K562 (cell line): ENCODE data around the gene RNU1-2. TPM values are rescaled to one million over a fixed set of nuclear protein-coding genes. Genes with fewer than 3 reads are reported as not detected.
"Not testable (repeated sequence)": the region's sequence is repeated elsewhere in the genome, so short reads cannot be mapped to it uniquely, and the experiment has no call there.

Experiments
- ATAC-seq: fragments of 200-7000 bp; cut with Tn5 transposase; 3 replicates; pipeline ENCODE4 v1.9.1; 2020; ENCODE audit warnings: moderate library complexity
- BruUV-seq: library from RNA; stranded (reverse); fragments of 400-500 nt; replicated peaks from 2 replicates; lab custom pipeline; 2021; lab: Mats Ljungman, UMichigan
- CTCF ChIA-PET: fragments of 300-600 bp; formaldehyde crosslinking; extraction: SDS; loops from one replicate; lab custom pipeline; 2021; ENCODE audit warnings: low intra/inter-chr PET ratio; lab: Yijun Ruan, JAX
- POLR2A ChIA-PET: fragments of 300-600, 350-650 bp; sonication (Branson Sonifier 250); formaldehyde crosslinking; extraction: SDS; loops from one replicate; lab custom pipeline; 2021; ENCODE audit warnings: antibody characterized with exemption, inconsistent platforms; lab: Yijun Ruan, JAX
- DNase-seq, 4 experiments: peaks; one replicate each; pipeline versions ENCODE4 v3.0.0 to v3.0.0-alpha.2; 2011 to 2018; ENCODE audit warnings: low spot score in 3 of 4, mixed read lengths in 3 of 4; ENCODE audit errors: extremely low read depth in 1 of 4
- FAIRE-seq: peaks from 2 replicates; lab custom pipeline; 2011; peaks lifted over from hg19 to GRCh38; lab: Jason Lieb, UNC
- H2AFZ ChIP-seq: 2 replicates; pipeline ENCODE4 v1.6.0; 2011; ENCODE audit warnings: low read depth, low read length, control low read depth, inconsistent platforms
- H3K27ac ChIP-seq: fragments of 200-600 bp; 3 replicates; pipeline ENCODE4 v1.8.0; 2011; ENCODE audit warnings: low read depth, mild to moderate bottlenecking, control low read depth, inconsistent platforms, low read length, moderate library complexity, mixed read lengths; ENCODE audit errors: extremely low read depth
- H3K27me3 ChIP-seq, 2 experiments: fragments of 300-600 bp in 1 of 2; 2 replicates in 1 of 2; 3 replicates in 1 of 2; pipeline versions ENCODE4 v1.6.0 to v1.8.0; 2011; ENCODE audit warnings: inconsistent platforms in 2 of 2, low read length in 2 of 2, mild to moderate bottlenecking in 1 of 2, mixed read lengths in 1 of 2, moderate library complexity in 1 of 2; ENCODE audit not compliant: control insufficient read depth in 2 of 2, insufficient read depth in 2 of 2
- H3K36me3 ChIP-seq: fragments of 300-600 bp; 3 replicates; pipeline ENCODE4 v1.8.0; 2011; ENCODE audit warnings: mild to moderate bottlenecking, low read length, inconsistent platforms; ENCODE audit not compliant: control insufficient read depth, insufficient read depth
- H3K4me1 ChIP-seq, 2 experiments: fragments of 200-600 bp in 1 of 2; replicated peaks in 1 of 2; 2 replicates in 1 of 2; 3 replicates in 1 of 2; pipeline versions ENCODE4 v1.5.1 to v1.8.0; 2011; ENCODE audit warnings: inconsistent platforms in 2 of 2, low read length in 2 of 2, mild to moderate bottlenecking in 1 of 2, mixed read lengths in 1 of 2, moderate library complexity in 1 of 2; ENCODE audit not compliant: control insufficient read depth in 2 of 2, insufficient read depth in 2 of 2
- H3K4me2 ChIP-seq: 2 replicates; pipeline ENCODE4 v1.6.1; 2011; ENCODE audit warnings: low read length, control low read depth, inconsistent platforms, mixed read lengths; ENCODE audit not compliant: insufficient read depth
- H3K4me3 ChIP-seq: fragments of 200-600 bp; sonication (generic), shearing (Covaris generic); 2 replicates; pipeline ENCODE4 v1.5.1; 2016; ENCODE audit warnings: control low read depth, inconsistent platforms
- H3K79me2 ChIP-seq: fragments of 200-600 bp; 3 replicates; pipeline ENCODE4 v1.8.0; 2011; ENCODE audit warnings: low read length, inconsistent platforms; ENCODE audit not compliant: control insufficient read depth, insufficient read depth
- H3K9ac ChIP-seq, 2 experiments: 2 replicates each; pipeline versions ENCODE4 v1.6.0 to v1.6.1; 2011; ENCODE audit warnings: low read depth in 2 of 2, low read length in 2 of 2, control low read depth in 1 of 2, inconsistent platforms in 1 of 2, mild to moderate bottlenecking in 1 of 2, mixed read lengths in 1 of 2; ENCODE audit not compliant: insufficient read depth in 1 of 2
- H3K9me1 ChIP-seq: one replicate; pipeline ENCODE4 v1.6.0; 2011; ENCODE audit warnings: inconsistent platforms, mild to moderate bottlenecking, low read length, moderate library complexity; ENCODE audit not compliant: control insufficient read depth, insufficient read depth
- H3K9me3 ChIP-seq: replicated peaks from 2 replicates; pipeline ENCODE4 v1.5.1; 2011; ENCODE audit warnings: low read depth, low read length, inconsistent platforms; ENCODE audit not compliant: control insufficient read depth, insufficient read depth
- H4K20me1 ChIP-seq: replicated peaks from 2 replicates; pipeline ENCODE4 v1.6.1; 2011; ENCODE audit warnings: low read length, inconsistent platforms, mixed read lengths; ENCODE audit not compliant: control insufficient read depth, insufficient read depth
- BRCA1 ChIP-seq, 2 experiments: fragments of 450-650 bp in 1 of 2; sonication (generic) in 1 of 2; formaldehyde crosslinking in 1 of 2; IDR thresholded peaks; 2 replicates each; pipeline versions ENCODE4 v1.5.0 to v1.6.1; 2017 to 2020; ENCODE audit warnings: mild to moderate bottlenecking in 1 of 2, missing genetic modification reagents in 1 of 2
- CHD1 ChIP-seq: fragments of 200-600 bp; sonication (generic); IDR thresholded peaks from one replicate; pipeline ENCODE4 v1.6.1; 2012; ENCODE audit warnings: mild to moderate bottlenecking, moderate library complexity, low read length, inconsistent platforms
- POLR2G ChIP-seq: fragments of 200-400 bp; formaldehyde crosslinking; IDR thresholded peaks from 2 replicates; pipeline ENCODE4 v1.6.1; 2017; ENCODE audit warnings: low read depth, mild to moderate bottlenecking, antibody characterized with exemption, low read length, moderate library complexity
- TGIF2 ChIP-seq: sonication (generic); formaldehyde crosslinking; IDR thresholded peaks from 2 replicates; pipeline ENCODE4 v1.8.1; 2022; ENCODE audit warnings: mild to moderate bottlenecking, missing genetic modification reagents, moderate library complexity
- WGBS: fragments of 100-300 bp; shearing (Covaris generic); methylation state at CpG from one replicate; pipeline ENCODE4 v1.1.6; 2016; ENCODE audit warnings: low coverage, mixed read lengths; ENCODE audit not compliant: insufficient coverage; ENCODE audit errors: missing lambda C conversion rate; 5-methylcytosine and 5-hydroxymethylcytosine counted together
- in situ Hi-C: fragments of 300-500 bp; cut with MboI; formaldehyde crosslinking; loops from 4 replicates; pipeline ENCODE4 v1.15.0; 2018; ENCODE audit warnings: inconsistent platforms, mixed read lengths
- intact Hi-C: fragments of 100-400 bp; cut with micrococcal nuclease; formaldehyde crosslinking; loops from 2 replicates; pipeline ENCODE4 v1.14.2; 2022
- polyA plus RNA-seq, 8 experiments: library from polyadenylated mRNA; depleted of rRNA in 4 of 8; stranded (reverse) in 5 of 8; unstranded in 3 of 8; fragments of >200 nt; fragmentation: Nextera tagmentation in 2 of 8; fragmentation: Illumina TruSeq in 1 of 8; extraction: Ambion mirVana in 2 of 8; extraction: Trizol in 1 of 8; gene quantifications; 2 replicates each; pipeline versions ENCODE4 v1.2.1 to v1.2.3, GENCODE V29; 2011 to 2014; ENCODE audit warnings: inconsistent platforms in 1 of 8, missing spikeins in 1 of 8
- total RNA-seq, 7 experiments: library from RNA; depleted of rRNA in 6 of 7; stranded (reverse); fragments of >200 nt in 6 of 7; fragmentation: Illumina TruSeq in 2 of 7; extraction: Trizol in 2 of 7; gene quantifications; 2 replicates each; pipeline versions ENCODE4 v1.2.1 to v1.2.3, GENCODE V29; 2011 to 2021; ENCODE audit warnings: low replicate concordance in 1 of 7
- TF ChIP-seq, protein P1 (sequence below): fragments of 250-450 bp; sonication (Bioruptor Pico); IDR thresholded peaks from 2 replicates; pipeline ENCODE4 v1.6.1; 2021; ENCODE audit warnings: mild to moderate bottlenecking
- TF ChIP-seq, protein P2 (sequence below), 2 experiments: fragments of 450-650 bp in 1 of 2; sonication (generic) in 1 of 2; formaldehyde crosslinking in 1 of 2; IDR thresholded peaks in 1 of 2; conservative IDR thresholded peaks in 1 of 2; 2 replicates each; pipeline versions ENCODE4 v1.6.1 to v1.8.1; 2016 to 2023; ENCODE audit warnings: mild to moderate bottlenecking in 2 of 2, moderate library complexity in 2 of 2, inconsistent platforms in 1 of 2, missing genetic modification reagents in 1 of 2

Gene RNU1-2
- total and polyA plus RNA-seq, 9 of the 15 experiments (the other 6 are each of a cell fraction or from before 2014, with no cell fraction given) = under 0.01 to 32,823 (median 2,538) TPM; not detected in 4

- TF ChIP-seq, protein P1, sequence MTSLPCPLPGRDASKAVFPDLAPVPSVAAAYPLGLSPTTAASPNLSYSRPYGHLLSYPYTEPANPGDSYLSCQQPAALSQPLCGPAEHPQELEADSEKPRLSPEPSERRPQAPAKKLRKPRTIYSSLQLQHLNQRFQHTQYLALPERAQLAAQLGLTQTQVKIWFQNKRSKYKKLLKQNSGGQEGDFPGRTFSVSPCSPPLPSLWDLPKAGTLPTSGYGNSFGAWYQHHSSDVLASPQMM (CRISPR knock-in tag) = peak; percentile 76; the same call in 1 of the 2 replicates
- peak; percentile 78; the same call in 1 of the 2 replicates for TF ChIP-seq TGIF2 (CRISPR knock-in tag)
- TF ChIP-seq, protein P2, sequence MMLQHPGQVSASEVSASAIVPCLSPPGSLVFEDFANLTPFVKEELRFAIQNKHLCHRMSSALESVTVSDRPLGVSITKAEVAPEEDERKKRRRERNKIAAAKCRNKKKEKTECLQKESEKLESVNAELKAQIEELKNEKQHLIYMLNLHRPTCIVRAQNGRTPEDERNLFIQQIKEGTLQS (IDR thresholded peaks at IDR 0.05) = not testable (repeated sequence)
- TF ChIP-seq, protein P2 (CRISPR knock-in tag; conservative IDR thresholded peaks at IDR 0.05) = peak; percentile 94
- peak; percentile 70 for TF ChIP-seq CHD1
- TF ChIP-seq BRCA1 (IDR thresholded peaks at IDR 0.05) = not testable (repeated sequence)
- 0 out of 2 replicates have a peak, but pooled peaks have one; percentile 46 for TF ChIP-seq BRCA1 (CRISPR knock-in tag; IDR thresholded peaks at IDR 0.05)
- peak; percentile 81 for TF ChIP-seq POLR2G
These were observed 706 bp downstream of the RNU1-2 start (continued) for GRCh38 chr1:16896316-16897055.

- intact Hi-C loops, H3K4me2 ChIP-seq, BruUV-seq, H3K36me3 ChIP-seq, ATAC-seq, H4K20me1 ChIP-seq, H3K27me3 ChIP-seq, FAIRE-seq, DNase-seq, H3K79me2 ChIP-seq, H2AFZ ChIP-seq, H3K9me3 ChIP-seq, H3K9ac ChIP-seq, H3K27ac ChIP-seq, H3K9me1 ChIP-seq, CTCF ChIA-PET, H3K4me3 ChIP-seq: not testable (repeated sequence)
- WGBS = 25% methylated on average over 1 of the region's 1 CpG
- POLR2A ChIA-PET = interaction anchor here (0.6 kb wide), 1 partner anchor 69 kb away, joined by 3 read pairs; no protein-coding TSS in a partner anchor
- peaks cover 6 to 12% of the 10 kb centered on the region in 2 experiments; a peak in 3 of 5 replicates for H3K4me1 ChIP-seq
- in situ Hi-C loops = loop anchor here (5.0 kb wide), 1 partner anchor 155 kb away; the partner anchor contains the start of gene RNU1-4
These were observed 1.9 kb downstream of the RNU1-2 start for GRCh38 chr1:16897653-16898052.

GRCh38 chr1:16898298-16898697, 2.5 kb downstream of the RNU1-2 start:
- H3K9ac ChIP-seq, ATAC-seq, CTCF ChIA-PET, H3K9me3 ChIP-seq, H3K79me2 ChIP-seq, H3K9me1 ChIP-seq, H3K36me3 ChIP-seq, H3K27ac ChIP-seq, H3K4me2 ChIP-seq, POLR2A ChIA-PET, H2AFZ ChIP-seq, H3K4me3 ChIP-seq, DNase-seq, FAIRE-seq, H4K20me1 ChIP-seq, intact Hi-C loops, H3K27me3 ChIP-seq, BruUV-seq: not testable (repeated sequence)
- H3K4me1 ChIP-seq = peaks cover 6 to 15% of the 10 kb centered on the region in 2 experiments; a peak in 3 of 5 replicates
- in situ Hi-C loops = loop anchor here (5.0 kb wide), 1 partner anchor 156 kb away; the partner anchor contains the start of gene RNU1-4
